HEK293 (cell line): ENCODE results near the gene HTR7.

Experiments
- CTCF ChIA-PET: fragments of 350-600 bp; formaldehyde crosslinking; extraction: SDS; loops from one replicate; lab custom pipeline; 2021; ENCODE audit warnings: antibody characterized with exemption; lab: Yijun Ruan, JAX
- POLR2A ChIA-PET: fragments of 300-600 bp; formaldehyde crosslinking; extraction: SDS; loops from one replicate; lab custom pipeline; 2020; ENCODE audit warnings: antibody characterized with exemption, inconsistent platforms; lab: Yijun Ruan, JAX
- H3K27ac ChIP-seq: fragments of 200-500 bp; sonication (Bioruptor generic); 2 replicates; pipeline ENCODE4 v1.5.1; 2014; ENCODE audit warnings: low read depth, low read length, control low read depth, inconsistent platforms; ENCODE audit errors: extremely low read depth
- H3K36me3 ChIP-seq, 2 experiments: fragments of 200-500 bp in 1 of 2; sonication (Bioruptor generic) in 1 of 2; 1 replicate in 1 of 2; 2 replicates in 1 of 2; pipeline ENCODE4 v1.5.1; 2014 to 2017; ENCODE audit warnings: inconsistent platforms in 2 of 2, low read length in 2 of 2; ENCODE audit not compliant: control insufficient read depth in 2 of 2, insufficient read depth in 1 of 2
- H3K4me1 ChIP-seq: fragments of 200-500 bp; sonication (Bioruptor generic); 2 replicates; pipeline ENCODE4 v1.5.1; 2014; ENCODE audit warnings: mild to moderate bottlenecking, low read length, inconsistent platforms; ENCODE audit not compliant: control insufficient read depth, insufficient read depth
- H3K4me3 ChIP-seq: 2 replicates; pipeline ENCODE4 v1.5.1; 2011; ENCODE audit warnings: low read depth, mild to moderate bottlenecking, control low read depth, low read length, moderate library complexity
- H3K9me3 ChIP-seq: fragments of 200-500 bp; sonication (Bioruptor generic); 2 replicates; pipeline ENCODE4 v1.5.1; 2014; ENCODE audit warnings: low read depth, low read length, inconsistent platforms; ENCODE audit not compliant: control insufficient read depth, insufficient read depth
- HIC1 ChIP-seq: fragments of 450-650 bp; formaldehyde crosslinking; IDR thresholded peaks from 2 replicates; pipeline ENCODE4 v1.5.1; 2016; ENCODE audit warnings: missing biosample characterization, missing genetic modification characterization
- HOXD13 ChIP-seq: sonication (generic); formaldehyde crosslinking; IDR thresholded peaks from 2 replicates; pipeline ENCODE4 v1.8.0; 2022; ENCODE audit warnings: missing genetic modification reagents, borderline replicate concordance
- KLF1 ChIP-seq: fragments of 450-650 bp; formaldehyde crosslinking; IDR thresholded peaks from 2 replicates; pipeline ENCODE4 v1.5.1; 2016; ENCODE audit warnings: missing biosample characterization, missing genetic modification characterization
- PRDM1 ChIP-seq: fragments of 450-650 bp; formaldehyde crosslinking; IDR thresholded peaks from 2 replicates; pipeline ENCODE4; 2016; ENCODE audit warnings: missing biosample characterization, missing genetic modification characterization
- SETDB1 ChIP-seq: IDR thresholded peaks from one replicate; pipeline ENCODE4 v1.6.1; 2017; ENCODE audit warnings: mild to moderate bottlenecking, low read length, moderate library complexity, mixed read lengths; ENCODE audit not compliant: insufficient read length
- SP2 ChIP-seq: fragments of 450-650 bp; formaldehyde crosslinking; IDR thresholded peaks from 2 replicates; pipeline ENCODE4 v1.5.1; 2016; ENCODE audit warnings: missing biosample characterization, missing genetic modification characterization
- YY1 ChIP-seq: fragments of 450-650 bp; formaldehyde crosslinking; IDR thresholded peaks from 2 replicates; pipeline ENCODE4 v1.5.1; 2018; ENCODE audit warnings: missing biosample characterization, missing genetic modification characterization
- ZBTB1 ChIP-seq: fragments of 450-650 bp; formaldehyde crosslinking; IDR thresholded peaks from 2 replicates; pipeline ENCODE4 v1.5.1; 2016; ENCODE audit warnings: missing biosample characterization, missing genetic modification characterization
- ZNF10 ChIP-seq: fragments of 450-650 bp; formaldehyde crosslinking; IDR thresholded peaks from 2 replicates; pipeline ENCODE4 v1.5.1; 2017; ENCODE audit warnings: missing biosample characterization, missing genetic modification characterization
- ZNF132 ChIP-seq: fragments of 450-650 bp; formaldehyde crosslinking; IDR thresholded peaks from 2 replicates; pipeline ENCODE4 v1.5.1; 2017; ENCODE audit warnings: missing biosample characterization, missing genetic modification characterization, borderline replicate concordance
- ZNF138 ChIP-seq: fragments of 450-650 bp; formaldehyde crosslinking; IDR thresholded peaks from 2 replicates; pipeline ENCODE4 v1.5.1; 2016; ENCODE audit warnings: missing biosample characterization, missing genetic modification characterization, borderline replicate concordance
- ZNF146 ChIP-seq: fragments of 450-650 bp; formaldehyde crosslinking; IDR thresholded peaks from 2 replicates; pipeline ENCODE4 v1.5.1; 2016; ENCODE audit warnings: missing biosample characterization, missing genetic modification characterization
- ZNF214 ChIP-seq: fragments of 450-650 bp; formaldehyde crosslinking; IDR thresholded peaks from 2 replicates; pipeline ENCODE4 v1.5.1; 2017; ENCODE audit warnings: missing biosample characterization, mild to moderate bottlenecking, missing genetic modification characterization, borderline replicate concordance
- ZNF449 ChIP-seq: fragments of 450-650 bp; formaldehyde crosslinking; IDR thresholded peaks from 2 replicates; pipeline ENCODE4 v1.5.1; 2017; ENCODE audit warnings: missing biosample characterization, mild to moderate bottlenecking, missing genetic modification characterization, moderate library complexity
- ZNF48 ChIP-seq: fragments of 450-650 bp; formaldehyde crosslinking; IDR thresholded peaks from 2 replicates; pipeline ENCODE4 v1.5.1; 2016; ENCODE audit warnings: missing biosample characterization, missing genetic modification characterization
- ZNF544 ChIP-seq: fragments of 450-650 bp; formaldehyde crosslinking; IDR thresholded peaks from 2 replicates; pipeline ENCODE4 v1.5.0; 2017; ENCODE audit warnings: missing biosample characterization, missing genetic modification characterization
- ZNF776 ChIP-seq: fragments of 450-650 bp; formaldehyde crosslinking; IDR thresholded peaks from 2 replicates; pipeline ENCODE4 v1.5.0; 2017; ENCODE audit warnings: missing biosample characterization, missing genetic modification characterization, borderline replicate concordance
- ZNF837 ChIP-seq: fragments of 450-650 bp; formaldehyde crosslinking; IDR thresholded peaks from 2 replicates; pipeline ENCODE4 v1.5.1; 2016; ENCODE audit warnings: missing biosample characterization, missing genetic modification characterization
- ZNF843 ChIP-seq: fragments of 450-650 bp; formaldehyde crosslinking; IDR thresholded peaks from 2 replicates; pipeline ENCODE4 v1.5.1; 2016; ENCODE audit warnings: missing biosample characterization, missing genetic modification characterization

Gene HTR7

DNA sequence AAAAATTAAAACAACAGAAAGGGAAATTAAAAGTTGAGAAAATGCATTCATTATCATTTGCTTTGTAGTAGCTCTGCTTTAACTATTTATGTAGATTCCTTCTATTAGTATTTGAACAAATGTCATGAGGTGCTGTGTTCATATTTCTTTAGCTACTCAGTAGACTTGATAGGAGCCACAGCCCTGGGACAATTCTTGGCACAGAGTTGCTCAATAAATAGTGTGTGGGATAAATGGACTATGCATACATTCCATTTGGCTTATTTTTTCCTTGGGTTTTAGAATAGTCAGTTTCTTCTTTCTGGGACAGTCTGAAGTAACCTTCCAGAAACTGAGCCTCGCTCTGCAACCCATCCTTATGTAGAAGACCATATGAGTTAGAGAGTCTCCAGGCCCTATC lies 27.3 kb upstream of the HTR7 start:
- CTCF ChIA-PET = interaction anchor here (0.7 to 1.4 kb wide), 2 partner anchors 27 to 951 kb away, joined by 3 to 5 read pairs; no protein-coding TSS in a partner anchor
- H3K9me3 ChIP-seq = no peaks in the 10 kb centered on the region
- H3K4me1 ChIP-seq = no peaks in the 10 kb centered on the region
- no peak overlapping the region for H3K4me3 ChIP-seq
- peaks cover 65 to 88% of the 10 kb centered on the region in 2 experiments for H3K36me3 ChIP-seq
- POLR2A ChIA-PET = no interaction called here
- H3K27ac ChIP-seq = no peak overlapping the region
- no peak for TF ChIP-seq YY1
- TF ChIP-seq HIC1 = no peak
- no peak for TF ChIP-seq HOXD13 (CRISPR knock-in tag)
- no peak for TF ChIP-seq ZBTB1 (tag by site-specific recombination)
- TF ChIP-seq ZNF843 = no peak
- no peak for TF ChIP-seq ZNF10 (tag by site-specific recombination)
- TF ChIP-seq KLF1 (tag by site-specific recombination) = no peak
- TF ChIP-seq ZNF776 (tag by site-specific recombination) = no peak
- no peak for TF ChIP-seq ZNF214 (tag by site-specific recombination)
- TF ChIP-seq ZNF138 (tag by site-specific recombination) = no peak
- TF ChIP-seq ZNF146 (tag by site-specific recombination) = no peak
- TF ChIP-seq, all 188 proteins: peak for 0

DNA sequence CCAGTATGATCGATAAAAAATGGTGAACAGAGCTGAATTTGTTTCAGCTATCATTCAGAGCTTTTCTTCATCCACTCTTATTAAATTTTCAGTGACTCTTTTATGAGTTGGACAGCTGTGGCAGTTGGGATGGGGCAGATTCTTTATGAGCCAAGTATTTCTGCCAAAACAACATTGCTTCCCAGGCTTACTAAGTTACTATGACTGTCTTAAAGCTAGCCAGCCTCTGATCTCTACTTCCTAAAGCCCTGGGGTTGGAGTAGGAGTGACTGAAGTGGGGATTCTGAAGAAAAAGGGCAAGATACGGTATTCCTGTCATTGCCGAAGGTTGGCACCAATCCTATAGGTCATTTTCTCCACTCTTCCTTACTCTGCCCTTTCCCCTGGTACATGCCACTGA lies 26.6 kb upstream of the HTR7 start:
- no peak overlapping the region for H3K4me3 ChIP-seq
- H3K36me3 ChIP-seq = peaks cover 61 to 87% of the 10 kb centered on the region in 2 experiments
- CTCF ChIA-PET = interaction anchor here (0.6 to 1.4 kb wide), 3 partner anchors 27 to 919 kb away, joined by 3 to 5 read pairs (median 4); no protein-coding TSS in a partner anchor
- no peaks in the 10 kb centered on the region for H3K4me1 ChIP-seq
- POLR2A ChIA-PET = interaction anchor here (0.9 kb wide), 1 partner anchor 12 kb away, joined by 3 read pairs; no protein-coding TSS in a partner anchor
- H3K27ac ChIP-seq = no peak overlapping the region
- H3K9me3 ChIP-seq = no peaks in the 10 kb centered on the region
- TF ChIP-seq SETDB1 (no peak), ZNF544 (tag by site-specific recombination) (no peak), SP2 (no peak), PRDM1 (tag by site-specific recombination) (no peak), ZNF48 (tag by site-specific recombination) (no peak), ZNF132 (tag by site-specific recombination) (no peak), ZNF449 (tag by site-specific recombination) (no peak), HIC1 (no peak), ZNF837 (tag by site-specific recombination) (no peak)
